Mesangial cell (primary cell): ENCODE measurements around the gene HOXC9. TPM values are rescaled to one million over a fixed set of nuclear protein-coding genes. Genes with fewer than 3 reads are reported as not detected.

Source experiments
- total RNA-seq: library from RNA; depleted of rRNA; stranded (reverse); fragments of >200 nt; gene quantifications from 2 replicates; pipeline ENCODE4 v1.2.3, GENCODE V29; 2015

HOXC9 gene
- total RNA-seq: 12.1 and 21.0 TPM in 2 replicates

GRCh38 chr12:54000116-54001114 is at the start of gene HOXC9:
Gene HOXC9 (plus strand): TSS chr12:54000161. CDS start chr12:54000189, 28 bp downstream.

DNA sequence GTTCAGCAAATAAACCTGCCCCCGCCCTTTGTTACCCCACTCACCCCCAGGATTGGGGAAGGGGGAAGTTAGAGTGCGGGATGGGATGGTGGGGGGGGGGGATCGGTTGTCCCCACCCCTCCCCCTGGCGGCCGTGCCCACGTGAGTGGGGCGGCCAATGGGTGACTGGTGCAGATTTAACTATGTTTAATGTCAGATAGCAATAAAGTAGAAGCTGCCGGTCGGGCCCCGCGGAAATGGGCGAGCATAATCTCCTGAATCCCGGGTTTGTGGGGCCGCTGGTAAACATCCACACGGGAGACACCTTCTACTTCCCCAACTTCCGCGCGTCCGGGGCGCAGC is 45.3 kb upstream of the HOXC9 start, which contains the start of gene HOXC12:
HOXC12 (plus strand) TSS at position 210 of the 342 bp plus-strand sequence; CDS start at position 237, 27 bp downstream.

GRCh38 chr12:53972722-53973235 is 27.2 kb upstream of the HOXC9 start, which contains the start of gene HOXC11:
Gene HOXC11 (plus strand): TSS chr12:53973126. CDS start chr12:53973242, 116 bp downstream.

GRCh38 chr12:53974084-53975063 is 25.6 kb upstream of the HOXC9 start, which contains the start of gene HOTAIR:
Gene HOTAIR (minus strand): TSS chr12:53974954.

DNA sequence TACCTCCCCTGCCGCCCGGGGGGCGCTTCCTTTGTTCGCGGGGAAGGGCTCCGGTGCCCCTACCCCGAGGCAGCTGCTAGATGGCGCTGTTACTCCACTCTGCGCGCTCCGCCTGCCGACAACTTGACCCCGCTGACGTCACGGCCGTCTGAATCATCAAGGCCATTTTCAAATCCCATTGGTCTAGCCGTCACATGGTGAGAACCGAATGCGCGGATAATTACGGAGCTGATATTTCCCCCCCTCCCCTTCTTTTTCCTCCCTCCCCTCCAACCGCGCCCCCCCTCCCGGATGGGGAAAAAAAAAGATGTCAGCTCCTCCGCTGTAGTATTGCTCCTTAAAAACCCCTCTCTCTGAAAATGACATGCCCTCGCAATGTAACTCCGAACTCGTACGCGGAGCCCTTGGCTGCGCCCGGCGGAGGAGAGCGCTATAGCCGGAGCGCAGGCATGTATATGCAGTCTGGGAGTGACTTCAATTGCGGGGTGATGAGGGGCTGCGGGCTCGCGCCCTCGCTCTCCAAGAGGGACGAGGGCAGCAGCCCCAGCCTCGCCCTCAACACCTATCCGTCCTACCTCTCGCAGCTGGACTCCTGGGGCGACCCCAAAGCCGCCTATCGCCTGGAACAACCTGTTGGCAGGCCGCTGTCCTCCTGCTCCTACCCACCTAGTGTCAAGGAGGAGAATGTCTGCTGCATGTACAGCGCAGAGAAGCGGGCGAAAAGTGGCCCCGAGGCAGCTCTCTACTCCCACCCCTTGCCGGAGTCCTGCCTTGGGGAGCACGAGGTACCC is 14.9 kb upstream of the HOXC9 start, which contains the start of gene HOXC10:
HOXC10 (plus strand) TSS at position 246 of the 791 bp plus-strand sequence; CDS start at position 360, 114 bp downstream.

GRCh38 chr12:54028314-54029201 is 28.6 kb downstream of the HOXC9 start, which contains the start of gene HOXC6:
Gene HOXC6 (plus strand): TSS chr12:54028440. CDS start chr12:54028522, 82 bp downstream.

GRCh38 chr12:54032627-54033100 is 32.7 kb downstream of the HOXC9 start, which contains the start of gene HOXC5:
Gene HOXC5 (plus strand): TSS chr12:54033050. CDS start chr12:54033123, 73 bp downstream.

Other genes with a start within 250 kb of the HOXC9 start
- not detected in 2 replicates for gene CISTR, start 248.2 kb upstream of the HOXC9 start, total RNA-seq
- gene HOXC13, start 61.3 kb upstream of the HOXC9 start, total RNA-seq: not detected in 2 replicates
- gene HOXC12, start 45.3 kb upstream of the HOXC9 start, total RNA-seq: not detected in 2 replicates
- gene HOXC11, start 27.0 kb upstream of the HOXC9 start, total RNA-seq: 1.3 and 1.8 TPM in 2 replicates
- 0.49 and 1.9 TPM in 2 replicates for gene HOTAIR, start 25.2 kb upstream of the HOXC9 start, total RNA-seq
- 10.3 and 17.9 TPM in 2 replicates for gene HOXC10, start 15.0 kb upstream of the HOXC9 start, total RNA-seq
- 2.0 and 2.5 TPM in 2 replicates for gene HOXC8, start 8.8 kb downstream of the HOXC9 start, total RNA-seq
- 2.6 and 3.9 TPM in 2 replicates for gene HOXC6, start 28.3 kb downstream of the HOXC9 start, total RNA-seq
- 0.76 and 2.0 TPM in 2 replicates for gene HOXC5, start 32.9 kb downstream of the HOXC9 start, total RNA-seq
- gene HOXC4, start 53.7 kb downstream of the HOXC9 start, total RNA-seq: 2.3 and 2.8 TPM in 2 replicates
- gene SMUG1, start 188.8 kb downstream of the HOXC9 start, total RNA-seq: 31.6 and 45.0 TPM in 2 replicates